HG03469 (cell line): ENCODE measurements around the gene VAV2.
"Not testable (repeated sequence)": the region's sequence is repeated elsewhere in the genome, so short reads cannot be mapped to it uniquely, and the experiment has no call there.

Experiments
- ATAC-seq: cut with Tn5 transposase; IDR thresholded peaks from one replicate; pipeline ENCODE4 v1.9.1; 2021; ENCODE audit warnings: mild to moderate bottlenecking, moderate library complexity, moderate number of reproducible peaks; ENCODE audit not compliant: unreplicated experiment

Gene VAV2

DNA sequence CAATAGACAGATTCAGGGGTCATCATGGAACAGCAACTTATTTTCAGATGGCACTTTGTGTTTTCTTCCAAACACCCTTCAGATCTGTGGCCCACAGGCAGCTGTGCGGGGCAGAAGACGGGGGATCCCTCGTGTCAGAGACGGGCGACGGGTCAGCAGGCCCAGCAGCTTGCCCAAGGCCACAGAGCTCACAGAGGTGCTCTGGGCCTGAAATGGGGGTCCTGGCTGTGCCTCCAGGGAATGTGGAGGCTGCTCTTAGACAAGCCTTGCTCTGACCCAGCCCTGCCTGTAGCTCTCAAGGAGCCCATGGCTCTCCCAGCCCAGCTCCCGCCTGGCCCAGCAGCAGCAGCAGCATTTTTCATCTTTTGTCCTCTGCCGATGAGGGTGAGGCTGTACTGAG is 213.0 kb downstream of the VAV2 start:
- ATAC-seq: no peak

DNA sequence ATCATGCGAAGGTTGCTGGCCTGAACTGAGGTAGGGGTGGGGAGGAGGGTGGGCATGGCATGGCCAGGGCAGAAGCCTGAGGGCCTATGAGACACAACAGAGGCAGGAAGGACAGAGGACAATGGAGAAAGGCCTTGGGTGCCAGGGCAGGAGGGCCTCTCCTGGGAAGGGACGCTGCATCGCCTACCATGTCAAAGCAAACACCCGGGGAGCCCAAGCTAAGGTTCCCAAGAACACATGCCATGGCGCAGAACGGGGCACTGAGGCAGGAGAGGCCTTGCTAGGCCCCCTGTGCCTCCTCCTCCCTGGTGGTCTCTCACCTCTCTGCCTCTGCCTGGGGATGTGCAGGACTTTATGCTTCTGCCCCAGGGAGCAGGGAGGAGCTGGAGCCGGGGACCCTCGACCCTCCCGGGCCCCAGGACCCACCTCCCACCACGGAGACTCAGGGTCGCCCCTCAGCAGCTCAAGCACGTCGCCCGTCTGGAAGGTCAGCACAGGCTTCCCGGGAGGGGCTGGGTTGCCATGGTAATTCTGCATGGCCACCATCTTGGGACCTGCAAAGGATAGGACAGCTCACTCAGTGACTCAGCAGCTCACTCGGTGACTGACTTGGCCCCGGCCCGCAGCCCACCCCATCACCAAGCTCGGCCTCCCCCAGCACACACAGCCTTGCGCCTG is 213.6 kb downstream of the VAV2 start:
- ATAC-seq: no peak

DNA sequence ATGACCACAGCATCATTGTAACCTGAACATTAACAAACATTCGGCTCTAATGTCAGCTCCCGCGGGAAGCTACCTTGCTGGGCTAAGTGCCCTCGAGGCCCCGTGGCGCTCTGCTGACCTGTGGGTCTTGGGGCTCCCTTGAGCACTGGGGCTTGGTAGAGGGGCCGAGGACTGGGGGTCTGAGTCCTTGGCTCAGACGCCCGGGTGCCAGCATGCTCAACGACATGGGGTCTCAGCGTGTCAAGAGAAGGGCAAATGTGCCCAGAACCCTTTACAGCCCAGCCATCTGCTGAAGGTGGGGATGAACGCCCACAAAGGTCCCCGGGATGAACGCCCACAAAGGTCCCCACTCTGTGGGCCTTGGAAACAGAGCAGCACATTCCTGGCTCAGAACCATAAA is 214.3 kb downstream of the VAV2 start:
- no peak for ATAC-seq

DNA sequence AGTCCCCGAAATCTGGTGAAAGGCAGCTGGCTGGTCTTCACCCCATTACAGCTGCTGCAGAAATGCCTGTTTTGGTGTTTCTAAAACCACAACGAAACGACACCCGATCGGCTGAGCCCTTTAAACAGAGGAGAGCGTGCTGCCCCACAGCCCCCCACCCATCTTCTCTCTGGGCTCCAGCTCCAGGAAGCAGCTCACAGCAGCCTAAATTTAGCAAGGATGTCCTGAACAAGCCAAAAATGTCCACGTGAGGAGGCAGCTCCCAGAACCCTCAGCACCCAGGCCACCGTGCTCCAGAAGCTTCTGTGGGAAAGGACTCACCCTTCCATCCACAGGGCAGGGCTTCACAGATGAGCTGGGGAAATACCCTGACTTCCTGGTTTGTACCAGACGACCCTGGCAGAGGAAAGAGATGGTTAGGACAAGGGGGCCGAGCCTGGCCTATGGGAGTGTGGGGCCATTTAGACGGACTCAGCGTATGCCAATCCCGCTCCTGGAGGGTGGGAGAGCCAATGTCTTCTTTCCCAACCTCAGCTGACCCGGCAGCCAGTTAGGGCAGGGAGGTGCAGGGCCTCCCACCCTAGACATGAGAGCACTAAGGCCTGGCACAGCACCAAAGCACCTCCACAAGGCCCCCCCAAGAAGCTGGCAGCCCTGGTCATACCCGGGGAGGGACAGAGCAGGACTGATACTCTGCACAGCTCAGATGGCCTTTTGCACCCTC is 214.9 kb downstream of the VAV2 start:
- no peak for ATAC-seq

DNA sequence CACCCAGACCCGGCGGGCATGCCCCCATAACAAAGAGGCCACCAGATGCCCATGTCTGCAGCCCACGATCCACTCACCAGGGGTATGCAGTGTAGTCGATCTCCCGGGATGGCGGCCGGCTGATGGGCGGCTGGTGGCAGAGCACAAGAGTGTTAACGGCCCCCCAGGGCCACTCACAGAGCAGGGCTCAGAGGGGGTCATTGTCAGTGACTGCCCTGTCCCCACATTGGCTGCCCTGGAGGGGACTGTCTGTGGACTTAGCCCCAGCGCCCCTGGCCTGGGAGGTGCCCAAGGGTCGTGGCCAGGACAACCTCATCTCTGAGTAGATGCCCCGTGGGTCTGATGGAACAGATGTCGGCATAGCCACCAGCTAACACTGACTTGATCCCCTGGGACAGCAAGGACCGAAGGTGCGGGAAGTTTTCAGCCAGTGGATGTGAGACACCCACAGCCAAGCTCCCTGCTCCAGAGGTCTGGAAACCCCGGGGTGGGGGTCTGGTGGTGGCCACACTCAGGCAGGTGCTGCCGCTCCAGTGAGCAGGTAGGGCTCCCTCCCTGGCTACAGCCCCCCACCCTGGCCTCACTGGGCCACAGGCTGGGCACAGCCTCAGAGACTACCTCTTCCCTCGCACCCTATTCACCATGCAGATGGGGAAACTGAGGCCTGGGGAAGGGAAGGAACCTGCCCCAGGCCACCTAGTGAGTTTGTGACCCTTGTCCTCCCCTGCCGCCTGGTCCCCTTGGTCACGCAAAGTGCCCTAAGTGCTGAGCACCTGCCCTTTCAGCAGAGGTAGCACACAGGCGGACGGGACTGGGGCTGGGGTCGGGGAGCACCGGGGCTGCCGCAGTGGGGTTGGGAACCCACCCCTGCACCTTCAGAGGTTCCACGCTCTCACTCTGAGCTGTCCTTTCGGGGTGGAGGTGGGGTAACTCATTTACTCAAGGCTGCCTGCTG is 215.9 kb downstream of the VAV2 start:
- ATAC-seq: no peak

DNA sequence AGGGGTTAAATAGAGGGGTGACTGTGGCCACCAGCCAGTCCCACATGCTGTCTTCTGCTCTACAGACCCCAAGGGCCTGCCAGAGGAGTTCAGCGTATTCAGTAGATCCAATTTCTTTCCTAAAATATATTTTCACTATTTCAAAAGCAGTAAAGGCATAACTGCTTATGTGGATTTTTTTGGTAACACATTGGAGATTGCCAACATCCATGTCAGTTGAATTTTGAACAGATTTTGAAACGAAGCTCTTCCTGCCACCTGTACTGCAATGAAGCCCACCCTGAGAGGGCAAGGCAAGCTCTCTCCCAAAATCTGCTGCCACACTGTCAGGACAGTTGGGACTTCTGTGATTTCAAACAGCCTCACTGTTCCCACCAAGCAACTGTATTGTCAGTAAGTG is 216.8 kb downstream of the VAV2 start:
- ATAC-seq: no peak

DNA sequence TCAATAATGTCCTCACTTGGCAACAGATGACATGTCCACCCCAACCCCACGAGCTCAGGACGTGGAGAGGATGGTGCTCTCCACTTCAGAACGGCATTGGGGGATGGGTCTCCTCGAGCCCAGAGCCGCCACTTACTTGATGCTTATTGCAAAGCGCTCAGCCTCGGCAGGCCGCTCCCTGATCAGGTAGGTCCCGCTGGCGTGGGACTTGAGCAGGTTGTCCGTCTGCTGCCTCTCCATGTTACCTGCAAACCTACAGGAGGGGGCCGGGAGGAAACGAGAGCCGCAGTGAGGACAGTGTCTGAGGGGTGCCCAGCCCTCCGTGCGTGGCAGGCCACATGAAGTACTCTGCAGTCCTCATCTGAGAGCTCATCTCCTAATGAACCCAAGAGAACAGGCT is 217.3 kb downstream of the VAV2 start:
- no peak for ATAC-seq

DNA sequence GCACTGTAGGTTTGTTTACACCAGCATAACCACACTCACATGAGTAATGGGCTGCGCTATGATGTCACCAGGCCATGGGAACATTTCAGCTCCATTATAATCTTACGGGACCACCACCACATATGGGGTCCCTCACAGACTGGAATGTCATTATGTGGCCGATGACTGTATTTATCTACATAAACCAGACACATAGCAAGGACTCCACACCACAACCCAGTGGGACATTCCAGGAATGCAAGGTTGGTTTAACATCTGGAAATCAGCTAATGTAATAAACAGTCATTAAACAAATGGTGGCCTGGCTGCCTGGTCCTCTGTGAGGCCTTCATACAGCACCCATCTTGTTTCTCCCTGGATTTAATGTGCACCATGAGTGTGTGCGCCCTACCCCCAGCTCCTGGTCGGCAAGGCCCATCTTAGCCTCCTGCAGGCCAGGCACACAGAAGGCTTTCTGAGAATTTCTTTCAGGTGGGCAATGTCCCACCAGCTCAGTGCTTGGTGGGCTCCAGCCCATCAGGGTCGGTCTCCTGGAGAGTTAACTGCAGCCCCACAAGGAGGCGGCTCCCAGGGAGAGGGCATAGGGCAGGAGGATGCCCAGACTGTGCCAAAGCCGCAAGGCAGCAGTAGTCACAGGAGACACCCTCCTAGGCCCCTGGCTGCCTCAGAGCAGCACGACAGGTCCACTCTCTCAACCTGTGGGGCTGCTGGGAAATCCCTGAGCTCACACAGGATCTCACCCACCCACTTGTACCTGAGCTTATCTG is 218.1 kb downstream of the VAV2 start:
- ATAC-seq: no peak

DNA sequence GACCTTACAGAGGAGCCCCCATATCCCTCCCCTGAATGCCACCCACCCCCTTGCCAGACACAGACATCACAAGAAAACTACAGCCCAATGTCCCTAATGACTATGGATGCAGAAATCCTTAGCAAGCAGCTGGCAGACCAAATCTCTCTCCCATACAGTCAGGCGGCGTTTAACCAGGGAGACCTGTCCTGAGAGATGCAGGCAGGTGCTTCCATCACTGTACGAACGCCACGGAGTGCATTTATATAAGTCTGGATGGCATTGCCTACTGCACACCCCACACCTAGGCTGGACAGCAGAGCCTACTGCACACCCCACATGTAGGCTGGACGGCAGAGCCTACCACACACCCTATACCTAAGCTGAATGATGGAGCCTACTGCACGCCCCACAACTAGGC is 219.5 kb downstream of the VAV2 start:
- no peak for ATAC-seq

DNA sequence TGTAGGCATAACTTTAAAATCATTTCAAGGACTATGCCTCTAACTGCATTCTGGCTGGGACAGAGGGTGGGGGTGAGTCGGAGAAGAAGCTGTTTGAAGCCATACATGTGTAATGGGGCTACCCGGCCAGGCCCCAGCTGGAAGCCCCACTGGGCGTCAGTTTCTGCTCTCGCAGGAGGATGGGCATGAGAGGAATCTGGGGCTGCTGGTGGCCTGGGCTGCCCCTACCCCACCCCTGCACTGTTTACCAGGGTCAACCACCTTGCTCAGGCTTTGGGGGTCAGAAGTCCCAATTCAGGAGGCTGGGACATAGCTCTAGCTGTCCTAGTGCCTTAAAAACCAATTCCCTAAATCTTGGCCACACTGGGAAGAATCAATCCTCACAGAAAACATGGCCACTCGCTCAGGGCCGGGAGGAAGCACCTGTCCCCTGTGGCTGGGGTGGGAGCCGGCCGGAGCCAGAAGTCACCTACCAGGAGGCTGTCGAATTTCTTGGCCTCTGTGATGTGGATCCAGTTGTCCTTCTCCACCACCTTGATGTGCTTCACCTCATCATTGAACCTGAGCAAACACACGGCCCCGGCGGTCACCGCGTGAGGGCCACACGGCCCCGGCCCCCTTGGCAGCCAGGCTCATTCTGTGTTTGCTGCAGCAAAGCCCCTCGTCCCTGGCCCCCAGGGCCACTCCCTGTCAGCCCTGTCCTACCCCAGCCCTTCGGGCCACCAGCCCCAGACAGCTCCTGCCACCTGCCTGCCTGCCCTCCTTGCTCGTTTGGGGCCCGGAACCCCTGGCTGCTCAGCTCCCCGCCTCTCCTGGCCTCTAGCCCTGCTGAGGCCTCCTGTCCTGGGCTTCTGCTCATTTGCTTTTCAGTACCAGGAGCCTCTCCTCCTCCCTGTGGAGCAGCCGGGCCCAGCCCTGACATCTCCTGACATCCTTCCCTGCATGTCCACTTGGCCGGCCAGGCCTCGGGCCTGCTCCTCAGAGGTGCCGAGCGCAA is 220.3 kb downstream of the VAV2 start:
- ATAC-seq: no peak

DNA sequence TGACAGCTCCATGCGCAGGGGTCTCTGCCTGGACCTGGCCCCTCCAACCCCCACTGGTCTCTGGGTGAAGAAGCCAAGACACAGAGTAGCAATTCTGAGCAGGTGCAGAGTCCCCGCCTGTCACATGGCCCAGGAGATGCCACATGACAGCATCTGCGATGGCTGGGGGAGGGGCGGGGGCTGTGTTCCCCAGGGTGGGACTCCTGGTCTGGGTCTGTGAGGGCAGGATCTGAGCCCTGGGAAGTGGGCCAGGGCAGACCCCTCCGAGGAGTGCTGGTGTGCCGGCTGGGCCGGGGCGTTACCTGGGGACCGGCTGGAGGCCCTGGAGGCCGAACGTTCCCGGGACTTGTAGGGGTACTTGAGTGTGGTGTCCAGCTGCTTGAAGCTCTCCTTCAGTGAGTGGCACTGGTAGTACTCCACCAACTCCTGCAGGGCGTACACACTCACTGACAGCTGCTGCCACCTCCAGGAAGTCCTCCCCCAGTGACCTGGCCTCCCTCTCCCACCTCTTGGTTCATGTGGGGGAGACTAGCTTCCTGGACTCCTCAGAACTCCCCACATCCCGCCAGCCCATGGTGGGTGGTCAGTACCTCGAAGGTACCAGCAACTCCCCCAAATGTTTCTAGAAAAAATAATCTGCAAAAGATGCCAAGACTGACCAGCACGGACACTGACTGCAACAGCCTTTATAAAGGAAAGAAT is 221.9 kb downstream of the VAV2 start:
- ATAC-seq: no peak

DNA sequence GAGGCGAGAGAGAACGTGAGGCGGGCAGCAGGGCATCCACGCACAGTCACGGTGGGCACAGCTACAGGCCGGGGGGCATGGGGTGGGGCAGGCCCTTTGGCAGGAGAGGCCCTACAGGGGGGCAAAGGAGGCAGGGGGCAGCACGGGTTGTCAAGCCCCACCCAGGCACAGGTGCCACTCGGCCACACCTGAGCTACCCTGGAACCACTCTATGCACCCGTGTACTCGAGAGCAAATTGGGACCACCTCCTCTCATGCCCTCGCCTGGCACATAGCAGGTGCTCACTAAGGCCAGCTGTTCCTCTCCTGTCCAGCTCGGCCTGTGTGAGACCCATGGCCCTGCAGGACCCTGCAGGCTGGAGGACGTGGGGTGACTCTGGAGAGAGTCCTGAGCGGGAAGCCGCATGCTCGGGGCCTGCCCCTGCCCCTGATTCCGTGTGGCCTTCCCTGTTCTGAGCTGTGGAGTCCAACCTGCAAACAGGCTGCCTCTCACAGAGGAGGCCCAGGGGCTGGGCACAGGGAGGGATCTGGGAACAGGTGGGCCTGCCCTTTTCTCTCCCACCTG is 222.5 kb downstream of the VAV2 start:
- ATAC-seq: no peak

DNA sequence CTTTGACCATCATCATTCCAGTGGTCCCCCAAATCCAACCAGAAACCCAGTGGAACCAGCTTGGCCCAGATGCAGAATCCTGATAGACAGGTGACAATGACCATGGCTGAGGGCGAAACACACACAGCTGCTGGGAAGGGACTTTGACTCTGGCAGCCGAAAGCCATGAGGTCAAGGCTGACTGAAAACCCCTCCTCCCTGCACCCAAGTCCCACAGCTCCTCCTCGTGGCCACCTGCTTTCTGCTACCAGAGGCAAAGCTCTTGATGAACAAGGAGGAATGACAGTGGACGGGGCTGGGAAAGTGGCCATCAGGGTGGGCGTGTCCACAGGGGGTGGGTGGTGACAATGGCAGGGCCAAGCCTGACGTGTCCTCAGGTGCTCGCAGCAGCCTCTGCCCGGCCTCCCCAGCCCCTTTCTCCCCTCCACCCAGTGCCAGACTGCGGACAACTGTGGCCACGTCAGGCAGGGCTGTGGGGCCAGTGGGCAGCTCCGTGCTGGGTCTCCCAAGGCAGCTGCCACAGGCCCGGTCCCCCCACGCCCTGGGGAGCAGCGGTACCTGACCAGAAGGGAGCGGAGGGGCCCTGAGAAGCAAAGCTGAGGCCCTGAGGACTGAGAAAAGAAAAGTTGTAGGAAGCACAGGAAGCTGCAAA is 223.1 kb downstream of the VAV2 start:
- no peak for ATAC-seq

DNA sequence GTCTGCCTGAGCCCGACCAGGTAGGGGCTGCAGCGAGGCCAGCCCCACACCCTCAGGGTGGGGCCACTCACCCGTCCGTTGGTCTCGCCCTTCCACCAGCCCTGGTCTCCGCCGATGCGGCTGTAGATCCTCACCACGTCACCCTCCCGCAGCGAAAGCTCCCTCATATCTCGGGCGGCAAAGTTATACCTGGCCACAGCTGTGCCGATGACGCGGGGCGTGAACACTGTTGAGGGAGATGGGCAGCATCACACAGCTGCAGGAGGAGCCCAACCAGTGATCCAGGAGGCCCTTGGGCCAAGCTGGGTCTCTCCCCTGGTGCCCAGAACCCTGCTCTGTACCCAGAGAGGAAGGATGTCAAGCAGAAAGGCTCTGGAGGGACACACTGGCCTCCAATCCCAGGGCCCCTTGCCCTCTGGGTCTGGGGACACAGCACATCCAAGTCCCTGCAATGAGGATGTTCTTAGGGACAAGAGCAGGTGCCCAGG is 223.7 kb downstream of the VAV2 start:
- ATAC-seq: no peak

DNA sequence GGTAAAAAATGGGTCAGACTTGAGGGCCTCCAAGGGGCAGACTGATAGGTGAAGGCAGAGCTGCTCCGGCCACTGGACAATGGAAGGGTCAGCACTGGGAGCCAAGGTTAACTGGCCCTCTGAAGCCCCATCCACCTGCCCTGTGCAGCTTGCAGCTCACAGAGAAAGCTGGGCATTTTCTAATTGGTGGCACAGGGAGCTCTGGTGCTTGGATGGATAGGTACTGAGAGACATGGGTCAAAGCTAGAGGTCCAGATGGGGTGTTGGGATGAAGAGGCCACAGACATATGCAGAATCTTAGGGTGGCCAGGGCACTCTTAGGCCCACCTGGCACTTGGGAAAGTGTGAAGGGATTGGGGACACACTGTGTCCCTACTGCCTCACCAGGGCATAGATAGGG is 224.5 kb downstream of the VAV2 start:
- ATAC-seq: no peak

DNA sequence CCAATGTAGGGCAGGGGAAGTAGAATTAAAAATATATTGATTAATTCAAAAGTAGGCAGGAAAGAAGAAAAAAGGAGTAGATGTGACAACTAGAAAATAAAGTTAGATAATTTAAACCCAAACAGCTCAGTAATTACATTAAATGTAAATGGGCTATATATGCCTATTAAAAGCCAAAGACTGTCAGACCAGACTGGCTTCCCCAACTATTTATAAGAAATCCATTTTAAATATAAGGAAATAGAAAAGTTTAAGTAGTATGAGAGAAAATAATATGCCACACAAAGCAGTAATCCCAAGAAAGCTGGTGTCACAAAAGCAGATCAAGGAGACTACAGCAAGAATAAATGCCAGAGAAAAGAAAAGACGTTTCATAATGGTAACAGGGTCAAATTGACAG is 225.1 kb downstream of the VAV2 start:
- ATAC-seq: no peak

DNA sequence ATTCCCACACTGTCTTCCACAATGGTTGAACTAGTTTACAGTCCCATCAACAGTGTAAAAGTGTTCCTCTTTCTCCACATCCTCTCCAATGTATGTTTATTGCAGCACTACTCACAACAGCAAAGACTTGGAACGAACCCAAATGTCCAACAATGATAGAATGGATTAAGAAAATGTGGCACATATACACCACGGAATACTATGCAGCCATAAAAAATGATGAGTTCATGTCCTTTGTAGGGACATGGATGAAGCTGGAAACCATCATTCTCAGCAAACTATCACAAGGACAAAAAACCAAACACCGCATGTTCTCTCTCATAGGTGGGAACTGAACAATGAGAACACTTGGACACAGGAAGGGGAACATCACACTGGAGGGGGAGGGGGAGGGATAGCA is 225.9 kb downstream of the VAV2 start:
- not testable (repeated sequence) for ATAC-seq
